GM12892 (cell line): Measurements from ENCODE around the gene ZCCHC2.

Experiments
- POLR2A ChIP-seq: IDR thresholded peaks from 2 replicates; pipeline ENCODE4 v1.6.1; 2011; ENCODE audit warnings: low read depth, low read length, control low read depth
- POLR2AphosphoS5 ChIP-seq: IDR thresholded peaks from 2 replicates; pipeline ENCODE4 v1.6.1; 2011; ENCODE audit warnings: low read depth, low read length, control low read depth
- TAF1 ChIP-seq: IDR thresholded peaks from 2 replicates; pipeline ENCODE4 v1.6.1; 2011; ENCODE audit warnings: low read depth, mild to moderate bottlenecking, control low read depth, low read length, borderline replicate concordance

GRCh38 chr18:62500174-62500573 is 22.7 kb upstream of the ZCCHC2 start:
- TF ChIP-seq POLR2AphosphoS5, result no peak
- no peak for TF ChIP-seq POLR2A
- TF ChIP-seq TAF1, result no peak
